Measurements from ENCODE around the gene NFATC1.

The NFATC1 gene

GRCh38 chr18:79546781-79547272 is 151.1 kb downstream of the NFATC1 start:
- no peak overlapping the region for H3K9ac ChIP-seq (ENCODE audit: low read depth, low read length)
- no peaks in the 10 kb centered on the region for H3K4me1 ChIP-seq (ENCODE audit: insufficient read depth, low read length)
- WGBS = 90% methylated on average over 23 of the region's 23 CpGs
- no peak overlapping the region for H3K27ac ChIP-seq (ENCODE audit: low read depth, low read length)
- no peaks in the 10 kb centered on the region for H3K9me3 ChIP-seq (ENCODE audit: insufficient read depth, low read depth, low read length)
- H3K27me3 ChIP-seq (ENCODE audit: insufficient read depth, low read length) = no peaks in the 10 kb centered on the region
- H3K36me3 ChIP-seq (ENCODE audit: insufficient read depth, low read length) = no peaks in the 10 kb centered on the region
- no peak overlapping the region for H3K4me3 ChIP-seq (ENCODE audit: low read length)

GRCh38 chr18:79547413-79548076 is 151.8 kb downstream of the NFATC1 start:
- no peak overlapping the region for H3K27ac ChIP-seq (ENCODE audit: low read depth, low read length)
- 93% methylated on average over 36 of the region's 36 CpGs for WGBS
- no peaks in the 10 kb centered on the region for H3K36me3 ChIP-seq (ENCODE audit: insufficient read depth, low read length)
- no peaks in the 10 kb centered on the region for H3K9me3 ChIP-seq (ENCODE audit: insufficient read depth, low read depth, low read length)
- no peaks in the 10 kb centered on the region for H3K27me3 ChIP-seq (ENCODE audit: insufficient read depth, low read length)
- H3K4me1 ChIP-seq (ENCODE audit: insufficient read depth, low read length) = no peaks in the 10 kb centered on the region
- H3K4me3 ChIP-seq (ENCODE audit: low read length) = no peak overlapping the region
- H3K9ac ChIP-seq (ENCODE audit: low read depth, low read length) = no peak overlapping the region

GRCh38 chr18:79548077-79548450 is 152.3 kb downstream of the NFATC1 start:
- no peak overlapping the region for H3K27ac ChIP-seq (ENCODE audit: low read depth, low read length)
- H3K36me3 ChIP-seq (ENCODE audit: insufficient read depth, low read length) = no peaks in the 10 kb centered on the region
- H3K4me1 ChIP-seq (ENCODE audit: insufficient read depth, low read length) = no peaks in the 10 kb centered on the region
- WGBS = 94% methylated on average over 25 of the region's 25 CpGs
- no peaks in the 10 kb centered on the region for H3K9me3 ChIP-seq (ENCODE audit: insufficient read depth, low read depth, low read length)
- no peaks in the 10 kb centered on the region for H3K27me3 ChIP-seq (ENCODE audit: insufficient read depth, low read length)
- no peak overlapping the region for H3K9ac ChIP-seq (ENCODE audit: low read depth, low read length)
- no peak overlapping the region for H3K4me3 ChIP-seq (ENCODE audit: low read length)

GRCh38 chr18:79548621-79548985 is 152.9 kb downstream of the NFATC1 start:
- no peaks in the 10 kb centered on the region for H3K4me1 ChIP-seq (ENCODE audit: insufficient read depth, low read length)
- H3K9me3 ChIP-seq (ENCODE audit: insufficient read depth, low read depth, low read length) = no peaks in the 10 kb centered on the region
- H3K9ac ChIP-seq (ENCODE audit: low read depth, low read length) = no peak overlapping the region
- H3K4me3 ChIP-seq (ENCODE audit: low read length) = no peak overlapping the region
- no peaks in the 10 kb centered on the region for H3K36me3 ChIP-seq (ENCODE audit: insufficient read depth, low read length)
- WGBS = 97% methylated on average over 24 of the region's 24 CpGs
- H3K27ac ChIP-seq (ENCODE audit: low read depth, low read length) = no peak overlapping the region
- H3K27me3 ChIP-seq (ENCODE audit: insufficient read depth, low read length) = no peaks in the 10 kb centered on the region

- Histone ChIP-seq H3K9ac (ENCODE audit: low read depth, low read length) (no peak overlapping the region), H3K36me3 (ENCODE audit: insufficient read depth, low read length) (no peaks in the 10 kb centered on the region), H3K27ac (ENCODE audit: low read depth, low read length) (no peak overlapping the region), H3K9me3 (ENCODE audit: insufficient read depth, low read depth, low read length) (no peaks in the 10 kb centered on the region), H3K4me1 (ENCODE audit: insufficient read depth, low read length) (no peaks in the 10 kb centered on the region), H3K4me3 (ENCODE audit: low read length) (no peak overlapping the region), H3K27me3 (ENCODE audit: insufficient read depth, low read length) (no peaks in the 10 kb centered on the region)
- WGBS = 95% methylated on average over 31 of the region's 31 CpGs
Observed at GRCh38 chr18:79548986-79549637, 153.4 kb downstream of the NFATC1 start.

GRCh38 chr18:79549638-79550000 is 153.9 kb downstream of the NFATC1 start:
- H3K9ac ChIP-seq (ENCODE audit: low read depth, low read length) = no peak overlapping the region
- no peaks in the 10 kb centered on the region for H3K27me3 ChIP-seq (ENCODE audit: insufficient read depth, low read length)
- no peak overlapping the region for H3K27ac ChIP-seq (ENCODE audit: low read depth, low read length)
- H3K9me3 ChIP-seq (ENCODE audit: insufficient read depth, low read depth, low read length) = no peaks in the 10 kb centered on the region
- no peaks in the 10 kb centered on the region for H3K36me3 ChIP-seq (ENCODE audit: insufficient read depth, low read length)
- 95% methylated on average over 20 of the region's 20 CpGs for WGBS
- H3K4me1 ChIP-seq (ENCODE audit: insufficient read depth, low read length) = no peaks in the 10 kb centered on the region
- no peak overlapping the region for H3K4me3 ChIP-seq (ENCODE audit: low read length)

GRCh38 chr18:79552140-79552631 is 156.5 kb downstream of the NFATC1 start:
- H3K4me3 ChIP-seq (ENCODE audit: low read length) = no peak overlapping the region
- no peaks in the 10 kb centered on the region for H3K36me3 ChIP-seq (ENCODE audit: insufficient read depth, low read length)
- H3K4me1 ChIP-seq (ENCODE audit: insufficient read depth, low read length) = no peaks in the 10 kb centered on the region
- no peak overlapping the region for H3K9ac ChIP-seq (ENCODE audit: low read depth, low read length)
- no peak overlapping the region for H3K27ac ChIP-seq (ENCODE audit: low read depth, low read length)
- no peaks in the 10 kb centered on the region for H3K27me3 ChIP-seq (ENCODE audit: insufficient read depth, low read length)
- no peaks in the 10 kb centered on the region for H3K9me3 ChIP-seq (ENCODE audit: insufficient read depth, low read depth, low read length)
- WGBS = 96% methylated on average over 20 of the region's 20 CpGs

GRCh38 chr18:79552696-79553095 is 157.0 kb downstream of the NFATC1 start:
- H3K27me3 ChIP-seq (ENCODE audit: insufficient read depth, low read length) = no peaks in the 10 kb centered on the region
- no peak overlapping the region for H3K4me3 ChIP-seq (ENCODE audit: low read length)
- no peaks in the 10 kb centered on the region for H3K9me3 ChIP-seq (ENCODE audit: insufficient read depth, low read depth, low read length)
- 88% methylated on average over 25 of the region's 25 CpGs for WGBS
- H3K27ac ChIP-seq (ENCODE audit: low read depth, low read length) = no peak overlapping the region
- H3K36me3 ChIP-seq (ENCODE audit: insufficient read depth, low read length) = no peaks in the 10 kb centered on the region
- no peaks in the 10 kb centered on the region for H3K4me1 ChIP-seq (ENCODE audit: insufficient read depth, low read length)
- no peak overlapping the region for H3K9ac ChIP-seq (ENCODE audit: low read depth, low read length)

GRCh38 chr18:79553154-79553553 is 157.4 kb downstream of the NFATC1 start:
- H3K4me1 ChIP-seq (ENCODE audit: insufficient read depth, low read length) = no peaks in the 10 kb centered on the region
- H3K36me3 ChIP-seq (ENCODE audit: insufficient read depth, low read length) = no peaks in the 10 kb centered on the region
- H3K27ac ChIP-seq (ENCODE audit: low read depth, low read length) = no peak overlapping the region
- no peak overlapping the region for H3K9ac ChIP-seq (ENCODE audit: low read depth, low read length)
- H3K4me3 ChIP-seq (ENCODE audit: low read length) = no peak overlapping the region
- H3K27me3 ChIP-seq (ENCODE audit: insufficient read depth, low read length) = no peaks in the 10 kb centered on the region
- WGBS = 96% methylated on average over 24 of the region's 24 CpGs
- no peaks in the 10 kb centered on the region for H3K9me3 ChIP-seq (ENCODE audit: insufficient read depth, low read depth, low read length)

GRCh38 chr18:79553696-79554095 is 158.0 kb downstream of the NFATC1 start:
- Histone ChIP-seq H3K27ac (ENCODE audit: low read depth, low read length) (no peak overlapping the region), H3K36me3 (ENCODE audit: insufficient read depth, low read length) (no peaks in the 10 kb centered on the region), H3K9ac (ENCODE audit: low read depth, low read length) (no peak overlapping the region), H3K27me3 (ENCODE audit: insufficient read depth, low read length) (no peaks in the 10 kb centered on the region), H3K4me3 (ENCODE audit: low read length) (no peak overlapping the region), H3K9me3 (ENCODE audit: insufficient read depth, low read depth, low read length) (no peaks in the 10 kb centered on the region), H3K4me1 (ENCODE audit: insufficient read depth, low read length) (no peaks in the 10 kb centered on the region)
- WGBS = 94% methylated on average over 25 of the region's 25 CpGs

GRCh38 chr18:79554321-79554720 is 158.6 kb downstream of the NFATC1 start:
- WGBS = 95% methylated on average over 13 of the region's 13 CpGs
- H3K27me3 ChIP-seq (ENCODE audit: insufficient read depth, low read length) = no peaks in the 10 kb centered on the region

More at GRCh38 chr18:79554321-79554720, 158.6 kb downstream of the NFATC1 start:
- Histone ChIP-seq H3K9me3 (ENCODE audit: insufficient read depth, low read depth, low read length) (no peaks in the 10 kb centered on the region), H3K4me1 (ENCODE audit: insufficient read depth, low read length) (no peaks in the 10 kb centered on the region), H3K9ac (ENCODE audit: low read depth, low read length) (no peak overlapping the region), H3K4me3 (ENCODE audit: low read length) (no peak overlapping the region), H3K27ac (ENCODE audit: low read depth, low read length) (no peak overlapping the region), H3K36me3 (ENCODE audit: insufficient read depth, low read length) (no peaks in the 10 kb centered on the region)
